Sigmoid colon (tissue), 3 donors: ENCODE measurements around the gene LIME1.

Experiments used
- POLR2A ChIP-seq, 2 donors: fragments of 450-650 bp; IDR thresholded peaks; one replicate each; pipeline ENCODE4 v1.6.1; 2016; ENCODE audit warnings: antibody characterized with exemption in 2 of 2, mild to moderate bottlenecking in 2 of 2, moderate library complexity in 2 of 2
- TF ChIP-seq, protein P1 (sequence below), 4 experiments: fragments of 450-650 bp in 3 of 4; fragments of 200-600 bp in 1 of 4; IDR thresholded peaks; one replicate each; pipeline ENCODE4 v1.5.1; 2016 to 2019; ENCODE audit warnings: antibody characterized with exemption in 4 of 4, mild to moderate bottlenecking in 3 of 4, moderate library complexity in 2 of 4

DNA sequence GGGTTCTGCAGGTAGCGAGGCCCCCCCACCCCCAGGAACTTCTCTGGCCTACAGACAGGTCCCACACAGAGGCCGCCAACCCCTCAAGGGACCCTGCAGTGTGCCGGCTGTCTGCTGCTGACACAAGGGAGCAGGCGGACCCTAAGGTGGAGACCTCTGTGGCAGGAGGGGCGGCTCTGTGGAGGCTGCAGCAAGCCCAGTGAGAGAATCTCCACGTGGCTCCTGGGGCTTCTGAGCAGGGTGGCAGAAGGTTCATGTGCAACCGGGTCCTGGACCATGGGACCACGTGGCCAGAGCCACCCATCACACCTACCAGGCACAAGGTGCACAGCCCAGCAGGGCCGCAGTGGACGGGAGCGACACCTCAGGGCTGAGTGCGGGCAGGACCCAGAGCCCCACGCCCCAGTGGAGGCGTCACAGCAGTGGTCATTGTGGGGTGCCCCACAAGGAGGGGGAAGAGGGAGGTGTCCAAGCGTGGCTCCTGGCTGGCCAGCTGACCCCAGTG is 32.9 kb upstream of the LIME1 start:
- TF ChIP-seq, protein P1, sequence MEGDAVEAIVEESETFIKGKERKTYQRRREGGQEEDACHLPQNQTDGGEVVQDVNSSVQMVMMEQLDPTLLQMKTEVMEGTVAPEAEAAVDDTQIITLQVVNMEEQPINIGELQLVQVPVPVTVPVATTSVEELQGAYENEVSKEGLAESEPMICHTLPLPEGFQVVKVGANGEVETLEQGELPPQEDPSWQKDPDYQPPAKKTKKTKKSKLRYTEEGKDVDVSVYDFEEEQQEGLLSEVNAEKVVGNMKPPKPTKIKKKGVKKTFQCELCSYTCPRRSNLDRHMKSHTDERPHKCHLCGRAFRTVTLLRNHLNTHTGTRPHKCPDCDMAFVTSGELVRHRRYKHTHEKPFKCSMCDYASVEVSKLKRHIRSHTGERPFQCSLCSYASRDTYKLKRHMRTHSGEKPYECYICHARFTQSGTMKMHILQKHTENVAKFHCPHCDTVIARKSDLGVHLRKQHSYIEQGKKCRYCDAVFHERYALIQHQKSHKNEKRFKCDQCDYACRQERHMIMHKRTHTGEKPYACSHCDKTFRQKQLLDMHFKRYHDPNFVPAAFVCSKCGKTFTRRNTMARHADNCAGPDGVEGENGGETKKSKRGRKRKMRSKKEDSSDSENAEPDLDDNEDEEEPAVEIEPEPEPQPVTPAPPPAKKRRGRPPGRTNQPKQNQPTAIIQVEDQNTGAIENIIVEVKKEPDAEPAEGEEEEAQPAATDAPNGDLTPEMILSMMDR (IDR thresholded peaks at IDR 0.05), result no peak
- TF ChIP-seq POLR2A (IDR thresholded peaks at IDR 0.05), result no peak
